ENCODE results near the gene TM7SF2.

The TM7SF2 gene

GRCh38 chr11:65159012-65159411, 47.3 kb downstream of the TM7SF2 start:
- no peak for DNase-seq

- DNase-seq: no peak
These were observed 49.0 kb downstream of the TM7SF2 start for GRCh38 chr11:65160643-65161042.

GRCh38 chr11:65163684-65164083, 52.0 kb downstream of the TM7SF2 start:
- no peak for DNase-seq

Measured in suppressor macrophage treated with lipopolysaccharide for 4 hours (primary cell).